Ishikawa (cell line): ENCODE results near the gene PRXL2B.

Experiments used
- CREB1 ChIP-seq: IDR thresholded peaks from 2 replicates; pipeline ENCODE4 v1.6.1; 2012; ENCODE audit warnings: low read depth
- EGR1 ChIP-seq: IDR thresholded peaks from 2 replicates; pipeline ENCODE4 v1.6.1; 2012
- EP300 ChIP-seq: IDR thresholded peaks from 2 replicates; pipeline ENCODE4 v1.6.1; 2012; ENCODE audit warnings: borderline replicate concordance
- FOXM1 ChIP-seq: IDR thresholded peaks from 2 replicates; pipeline ENCODE4 v1.6.1; 2012; ENCODE audit warnings: low read depth, borderline replicate concordance
- NFIC ChIP-seq: IDR thresholded peaks from 2 replicates; pipeline ENCODE4 v1.6.1; 2012
- RAD21 ChIP-seq: IDR thresholded peaks from 2 replicates; pipeline ENCODE4 v1.6.1; 2012; ENCODE audit warnings: low read depth
- REST ChIP-seq: IDR thresholded peaks from 2 replicates; pipeline ENCODE4 v1.6.1; 2012; ENCODE audit warnings: low read depth, mild to moderate bottlenecking
- TAF1 ChIP-seq: IDR thresholded peaks from 2 replicates; pipeline ENCODE4 v1.6.1; 2012; ENCODE audit warnings: low read depth, mild to moderate bottlenecking
- TCF12 ChIP-seq: IDR thresholded peaks from 2 replicates; pipeline ENCODE4 v1.6.1; 2012; ENCODE audit warnings: low read depth
- USF1 ChIP-seq: IDR thresholded peaks from 2 replicates; pipeline ENCODE4 v1.6.1; 2012
- YY1 ChIP-seq: IDR thresholded peaks from 2 replicates; pipeline ENCODE4 v1.6.1; 2012; ENCODE audit warnings: low read depth
- TF ChIP-seq, protein P1 (sequence below): IDR thresholded peaks from 2 replicates; pipeline ENCODE4 v1.6.1; 2012

GRCh38 chr1:2593251-2593878 lies 6.8 kb downstream of the PRXL2B start:
- TF ChIP-seq, protein P1, sequence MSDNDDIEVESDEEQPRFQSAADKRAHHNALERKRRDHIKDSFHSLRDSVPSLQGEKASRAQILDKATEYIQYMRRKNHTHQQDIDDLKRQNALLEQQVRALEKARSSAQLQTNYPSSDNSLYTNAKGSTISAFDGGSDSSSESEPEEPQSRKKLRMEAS, result no peak
- TF ChIP-seq RAD21, result no peak
- TF ChIP-seq EP300, result no peak
- no peak for TF ChIP-seq YY1
- TF ChIP-seq REST, result no peak
- TF ChIP-seq TAF1, result no peak
- no peak for TF ChIP-seq CREB1
- TF ChIP-seq FOXM1, result no peak
- no peak for TF ChIP-seq EGR1
- TF ChIP-seq NFIC, result no peak
- no peak for TF ChIP-seq TCF12
- no peak for TF ChIP-seq USF1
